T-helper 1 cell treated with Interleukin-12 subunit alpha and Interleukin-12 subunit beta and Interleukin-4 antibody, amounts not matched to agents 30 ng/mL and 1 ng/mL, for 36 hours (primary cell): ENCODE data around the gene GNA14. TPM values are rescaled to one million over a fixed set of nuclear protein-coding genes. Genes with fewer than 3 reads are reported as not detected.
"Not testable (repeated sequence)": the region's sequence is repeated elsewhere in the genome, so short reads cannot be mapped to it uniquely, and the experiment has no call there.

ENCODE experiments used
- intact Hi-C: fragments of 100-400 bp; cut with micrococcal nuclease; formaldehyde crosslinking; loops from one replicate; pipeline ENCODE4 v1.15.1; 2024
- total RNA-seq: library from RNA; stranded (reverse); gene quantifications from 2 replicates; pipeline ENCODE4 v1.2.3, GENCODE V29; 2022

GNA14 gene
- total RNA-seq, 1 donor from 2014 or later: not detected

DNA sequence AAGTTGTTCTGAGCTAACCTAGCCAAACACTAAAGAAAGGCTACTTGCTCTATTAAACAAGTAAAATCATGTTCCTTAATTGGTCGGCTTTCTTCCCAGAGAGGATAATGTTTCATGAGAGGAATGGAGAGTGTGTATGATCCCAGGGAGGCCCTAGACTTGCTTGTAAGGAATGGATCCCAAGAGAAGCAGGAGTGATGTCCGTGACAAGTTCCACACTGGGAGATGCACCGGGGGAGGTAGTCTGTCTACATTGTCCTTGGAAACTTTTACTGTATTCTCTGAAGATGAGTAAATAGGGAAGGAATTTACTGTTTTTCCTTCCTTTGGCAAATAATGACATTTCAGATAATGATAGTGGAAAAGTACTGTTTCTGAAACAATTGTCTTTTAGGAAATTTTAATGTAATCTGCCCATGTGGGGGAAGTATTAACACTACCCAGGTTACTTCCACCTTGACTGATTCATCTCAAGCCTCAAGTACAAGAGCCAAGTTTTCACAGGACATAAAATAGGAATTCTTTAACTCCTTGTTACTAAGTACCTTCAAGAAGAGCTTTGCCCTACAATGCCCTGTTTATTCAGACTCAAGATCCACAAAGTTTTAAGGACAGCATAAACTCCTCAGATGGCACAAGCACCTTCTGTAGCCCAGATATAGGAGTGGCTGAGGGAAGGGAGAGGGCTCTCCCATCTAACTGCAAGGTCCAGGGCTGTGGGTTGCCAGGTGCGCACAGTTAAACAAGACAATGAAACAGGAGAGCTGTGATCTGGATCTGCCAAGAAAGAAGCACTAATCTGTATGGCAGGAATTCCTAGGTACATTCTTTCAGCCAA, 152.1 kb downstream of the GNA14 start:
- intact Hi-C loops: no loop called here

GRCh38 chr9:77490279-77490678, 157.8 kb downstream of the GNA14 start:
- intact Hi-C loops: not testable (repeated sequence)

- intact Hi-C loops: not testable (repeated sequence)
Observed at GRCh38 chr9:77489405-77490163, 158.5 kb downstream of the GNA14 start.

GRCh38 chr9:77488439-77489126, 159.5 kb downstream of the GNA14 start:
- intact Hi-C loops: loop anchor here (1.0 kb wide), 3 partner anchors 30 to 321 kb away; no protein-coding TSS in a partner anchor

- intact Hi-C loops: no loop called here
Observed at GRCh38 chr9:77486968-77487367, 161.2 kb downstream of the GNA14 start.

DNA sequence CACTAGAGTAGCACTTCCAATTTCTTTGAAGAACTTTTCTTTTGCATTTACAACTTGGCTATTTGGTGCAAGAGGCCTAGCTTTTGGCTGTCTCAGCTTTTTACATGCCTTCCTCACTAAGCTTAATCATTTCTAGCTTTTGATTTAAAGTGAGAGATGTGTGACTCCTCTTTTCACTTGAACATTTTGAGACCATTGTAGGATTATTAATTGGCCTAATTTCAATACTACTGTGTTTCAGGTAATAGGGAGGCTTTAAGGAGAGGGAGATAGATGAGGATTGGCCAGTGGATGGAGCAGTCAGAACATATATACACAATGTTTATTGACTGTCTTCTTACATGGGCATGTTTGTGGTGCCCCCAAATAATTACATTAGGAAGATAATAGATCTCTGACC, 161.7 kb downstream of the GNA14 start:
- intact Hi-C loops: no loop called here

DNA sequence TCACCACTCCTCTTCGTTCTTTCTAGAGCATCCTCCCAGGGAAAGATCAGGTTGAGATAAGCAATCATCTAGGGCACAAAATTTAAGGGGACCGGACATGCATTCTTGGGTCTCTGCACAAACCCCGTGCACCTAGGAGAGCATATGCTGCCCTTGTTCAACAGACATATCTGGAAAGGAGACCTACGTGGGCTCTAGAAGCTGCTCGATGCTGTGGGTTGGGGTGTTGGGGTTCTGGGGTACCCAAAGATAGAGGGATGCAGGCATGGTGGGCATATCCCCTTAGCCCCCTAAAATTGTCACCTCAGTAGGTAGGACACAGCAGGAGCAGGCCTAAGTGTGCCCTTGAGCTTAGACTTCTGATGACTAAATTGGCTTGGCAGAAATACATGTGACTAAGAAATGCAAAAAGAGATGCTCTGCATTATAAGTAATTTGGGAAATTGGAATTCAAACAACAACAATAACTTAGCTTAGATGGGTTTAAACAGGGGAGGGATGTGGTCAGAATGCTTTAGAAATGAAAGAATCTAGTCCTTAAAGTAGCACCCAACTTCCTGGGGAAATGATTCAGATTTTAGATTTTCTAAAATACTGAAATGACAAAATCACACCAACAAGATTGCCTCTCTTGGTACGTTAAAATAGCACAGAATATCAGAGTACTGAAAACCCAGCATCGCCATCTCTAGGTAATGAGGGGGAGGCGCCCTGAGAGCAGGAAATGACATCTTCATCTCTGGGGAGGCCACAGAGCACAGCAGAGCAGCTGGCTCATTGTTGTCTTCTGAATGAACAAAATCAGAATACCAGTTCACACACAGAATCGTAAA, 172.3 kb downstream of the GNA14 start:
- intact Hi-C loops: loop anchor here (1.0 to 5.0 kb wide), 8 partner anchors 10 to 821 kb away; partner anchors contain the start of genes CEP78, PSAT1 and VPS13A

DNA sequence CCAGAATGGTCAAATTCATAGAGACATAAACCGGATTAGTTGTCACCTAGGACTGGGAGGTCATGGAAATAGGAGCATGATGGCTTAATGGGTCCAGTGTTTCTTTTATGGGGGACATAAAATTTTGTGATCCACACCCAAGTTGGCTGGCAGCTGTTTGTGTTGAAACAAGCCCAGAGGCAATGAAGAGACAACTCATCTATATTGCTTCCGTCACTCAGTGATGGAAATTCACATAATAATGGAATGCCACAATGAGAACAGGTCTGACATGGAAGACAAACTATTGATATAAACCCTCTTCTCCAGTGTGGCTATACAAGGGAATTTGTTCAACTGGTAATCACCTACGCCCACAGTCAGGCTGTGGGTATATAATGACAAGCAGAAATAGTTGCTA, 173.2 kb downstream of the GNA14 start:
- intact Hi-C loops: loop anchor here (5.0 kb wide), 3 partner anchors 642 to 822 kb away; partner anchors contain the start of gene PSAT1

- intact Hi-C loops: no loop called here
Observed at GRCh38 chr9:77472646-77473045, 175.5 kb downstream of the GNA14 start.

DNA sequence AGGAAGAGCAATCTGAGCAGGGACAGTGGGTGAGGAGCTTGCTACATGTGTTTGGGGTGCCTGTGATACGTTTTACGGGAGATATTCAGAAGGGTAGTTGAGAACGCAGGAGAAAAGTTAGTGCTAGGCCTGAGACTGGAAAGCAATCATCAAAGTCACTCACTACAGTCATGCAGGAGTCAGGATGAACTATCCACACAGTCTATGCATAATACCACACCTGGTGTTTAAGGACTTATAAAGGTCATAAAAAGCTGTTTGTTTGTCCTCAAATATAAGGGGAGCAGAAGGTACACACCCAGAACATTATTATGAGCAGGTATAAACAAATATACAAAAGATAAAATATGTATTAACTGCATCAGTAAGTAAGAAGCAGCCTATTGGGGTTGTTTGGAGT, 176.6 kb downstream of the GNA14 start:
- intact Hi-C loops: no loop called here

DNA sequence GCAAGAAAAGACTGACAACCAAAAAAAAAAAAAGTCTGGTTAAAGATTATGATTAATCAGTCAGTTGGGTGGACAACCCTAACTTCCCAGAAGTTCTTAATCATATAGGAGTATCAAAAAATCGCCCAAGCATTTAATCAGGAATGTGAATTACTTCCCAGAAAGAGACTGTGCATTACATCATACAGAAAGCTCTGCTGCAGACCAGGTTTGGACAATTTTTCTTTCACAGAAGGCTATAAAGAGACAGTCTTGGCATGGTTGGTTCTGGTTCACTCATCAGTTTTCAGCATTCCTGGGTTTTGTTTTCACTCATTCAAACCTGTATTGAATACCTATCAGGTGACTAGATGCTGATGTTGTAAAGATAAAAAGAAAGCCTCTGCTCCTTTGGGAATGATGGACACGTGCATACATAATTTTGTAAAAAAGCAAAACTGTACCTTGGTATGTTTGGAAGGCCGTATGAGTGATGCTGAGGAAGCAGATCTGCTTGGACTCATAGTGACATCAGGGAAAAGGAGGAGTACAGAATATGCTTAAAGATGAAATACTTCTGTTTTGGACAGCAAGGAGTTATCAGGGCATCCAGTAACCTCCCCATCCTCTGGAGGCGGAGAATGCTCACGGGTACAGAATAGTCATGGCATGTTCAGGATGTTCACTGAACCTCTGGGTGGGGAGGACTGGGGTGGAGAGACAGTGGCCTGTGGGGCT, 178.4 kb downstream of the GNA14 start:
- intact Hi-C loops: no loop called here

DNA sequence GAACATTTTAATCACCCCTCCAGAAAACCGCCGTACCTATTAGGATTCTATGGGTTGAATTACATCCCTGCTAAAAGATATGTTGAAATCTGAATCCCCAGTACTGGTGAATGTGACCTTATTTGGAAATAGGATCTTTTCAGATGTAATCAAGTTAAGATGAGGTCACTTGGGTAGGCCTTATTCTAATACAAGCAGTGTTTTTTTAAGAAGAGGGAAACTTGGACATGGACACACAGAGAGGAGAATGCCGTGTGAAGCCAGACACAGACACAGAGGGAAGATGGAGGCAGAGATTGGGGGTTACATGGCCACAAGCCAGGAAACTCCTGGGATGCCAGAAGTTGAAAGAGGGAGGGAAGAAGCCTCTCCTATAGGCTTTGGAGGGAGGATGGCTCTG, 183.5 kb downstream of the GNA14 start:
- intact Hi-C loops: no loop called here

DNA sequence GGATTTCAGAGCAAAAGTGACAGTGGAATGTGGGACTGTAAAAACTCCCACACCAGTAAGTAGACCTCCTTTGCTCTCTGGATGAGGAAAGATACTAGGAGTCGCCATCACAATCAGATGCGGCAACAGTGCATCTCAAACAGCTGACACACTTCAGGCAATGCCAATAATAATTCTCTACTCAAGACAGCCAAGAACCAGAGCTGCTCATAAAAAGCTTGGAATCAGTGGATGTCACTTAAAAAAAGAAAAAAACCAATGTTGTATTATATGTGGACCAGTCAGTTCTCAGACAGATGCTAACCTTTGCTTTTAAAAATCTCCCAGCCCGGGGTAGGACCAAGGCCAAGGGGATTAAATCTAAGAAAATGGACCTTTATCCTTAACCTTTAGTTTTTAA, 185.0 kb downstream of the GNA14 start:
- intact Hi-C loops: no loop called here

- intact Hi-C loops: no loop called here
Observed at GRCh38 chr9:77462066-77462465, 186.1 kb downstream of the GNA14 start.

DNA sequence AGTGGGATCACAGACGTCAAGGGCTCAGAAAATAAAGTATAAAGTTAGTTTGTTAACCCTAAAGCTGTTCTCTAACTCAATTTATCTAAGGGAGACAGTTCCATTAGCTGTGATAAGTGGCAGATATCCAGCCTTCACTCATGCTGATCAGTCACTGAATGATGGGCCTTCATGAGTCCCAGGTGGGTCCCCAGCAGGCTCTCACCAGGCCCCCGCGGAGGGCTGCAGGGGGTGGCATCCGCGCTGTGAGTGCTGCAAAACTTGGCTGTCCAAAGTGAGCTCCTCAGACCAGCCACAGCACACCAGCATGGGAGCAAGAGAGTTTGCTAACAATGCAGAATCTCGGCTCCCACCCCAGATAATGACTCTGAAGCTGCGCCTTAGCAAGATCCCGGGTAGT, 187.2 kb downstream of the GNA14 start:
- intact Hi-C loops: no loop called here

DNA sequence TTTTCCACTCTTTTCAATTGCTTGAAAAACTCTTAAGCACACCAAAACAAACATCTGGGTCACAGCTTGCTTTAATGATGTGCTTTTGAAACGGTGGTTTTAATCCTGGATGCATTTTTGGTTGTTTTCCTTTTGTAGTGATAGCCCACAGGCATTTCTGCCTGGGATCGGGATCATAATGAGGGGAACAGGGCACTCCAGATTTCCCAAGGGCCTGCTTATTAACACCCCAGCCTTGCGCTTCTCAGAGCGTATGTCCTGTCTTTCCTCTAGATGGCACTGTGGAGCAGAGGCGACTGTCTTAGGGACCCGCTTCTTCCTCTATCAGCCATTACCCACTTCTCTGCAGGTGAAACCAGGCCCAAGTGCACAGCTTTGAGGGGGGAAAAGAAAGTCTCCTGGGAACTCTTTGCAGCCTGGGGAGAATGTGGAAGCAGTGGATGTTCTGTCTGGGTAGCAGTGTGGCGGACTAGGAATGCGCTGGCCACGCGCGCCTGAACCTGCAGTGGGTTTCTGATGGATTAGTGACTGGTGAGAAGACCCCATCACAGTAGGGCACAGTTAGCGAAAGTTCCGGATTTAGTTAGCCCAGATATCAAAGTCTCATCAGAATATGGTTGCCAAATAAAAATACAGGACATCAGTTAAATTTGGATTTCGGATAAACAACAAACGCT, 190.1 kb downstream of the GNA14 start:
- intact Hi-C loops: loop anchor here (1.0 to 10.0 kb wide), 12 partner anchors 8 to 837 kb away; partner anchors contain the start of genes PSAT1 and VPS13A

DNA sequence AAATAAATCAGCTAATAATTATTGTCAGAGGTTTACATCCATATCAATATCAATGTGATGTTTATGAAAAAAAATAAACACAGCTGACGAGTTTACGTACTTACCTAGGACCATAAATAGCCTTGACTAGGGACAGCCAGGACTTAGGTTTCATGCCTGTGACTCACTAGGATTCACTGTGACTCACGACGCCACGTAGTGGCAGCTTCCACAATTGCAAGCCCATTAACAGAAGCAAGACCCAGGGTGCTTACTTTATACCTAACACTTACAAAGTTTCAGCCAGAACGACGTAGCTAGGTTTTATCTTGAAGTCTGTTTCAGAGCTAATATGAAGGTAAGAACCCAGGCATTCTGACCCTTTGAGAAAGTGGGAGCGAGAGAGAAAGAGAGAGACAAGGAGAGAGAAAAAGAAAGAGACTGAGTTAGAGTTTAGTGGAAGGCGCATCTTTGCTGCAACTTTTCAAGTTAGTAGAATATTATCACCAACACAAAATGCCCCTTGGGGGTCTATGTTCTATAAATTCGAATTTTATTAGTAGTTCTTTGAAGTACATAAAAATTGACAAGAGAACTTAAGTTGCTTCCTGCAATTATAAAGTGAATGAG, 191.2 kb downstream of the GNA14 start:
- intact Hi-C loops: loop anchor here (1.0 to 10.0 kb wide), 4 partner anchors 294 to 838 kb away; partner anchors contain the start of gene PSAT1

- intact Hi-C loops: loop anchor here (5.0 to 10.0 kb wide), 3 partner anchors 387 to 839 kb away; partner anchors contain the start of gene PSAT1
Observed at GRCh38 chr9:77455312-77455927, 192.7 kb downstream of the GNA14 start.
